GM11168 (cell line): ENCODE results near the gene GPAM.
"Not testable (repeated sequence)": the region's sequence is repeated elsewhere in the genome, so short reads cannot be mapped to it uniquely, and the experiment has no call there.

ENCODE experiments used
- in situ Hi-C: fragments of 300-500 bp; cut with MboI; formaldehyde crosslinking; loops from one replicate; pipeline ENCODE4 v1.12.0; 2022; ENCODE audit warnings: low sequenced_read_pairs; ENCODE audit not compliant: unreplicated experiment

Gene GPAM

GRCh38 chr10:112217386-112218035 is 33.9 kb upstream of the GPAM start:
- in situ Hi-C loops: no loop called here

GRCh38 chr10:112216966-112217365 is 33.4 kb upstream of the GPAM start:
- in situ Hi-C loops: no loop called here

GRCh38 chr10:112216151-112216550 is 32.6 kb upstream of the GPAM start:
- in situ Hi-C loops: no loop called here

- in situ Hi-C loops: no loop called here
Observed at GRCh38 chr10:112215342-112215774, 31.8 kb upstream of the GPAM start.

- in situ Hi-C loops: no loop called here
Observed at GRCh38 chr10:112214298-112214926, 30.8 kb upstream of the GPAM start.

- in situ Hi-C loops: no loop called here
Observed at GRCh38 chr10:112213836-112214235, 30.3 kb upstream of the GPAM start.

- in situ Hi-C loops: no loop called here
Observed at GRCh38 chr10:112213098-112213823, 29.7 kb upstream of the GPAM start.

GRCh38 chr10:112210666-112211065 is 27.1 kb upstream of the GPAM start:
- in situ Hi-C loops: no loop called here

- in situ Hi-C loops: no loop called here
Observed at GRCh38 chr10:112209684-112210131, 26.1 kb upstream of the GPAM start.

GRCh38 chr10:112208997-112209396 is 25.4 kb upstream of the GPAM start:
- in situ Hi-C loops: no loop called here

GRCh38 chr10:112208292-112208691 is 24.7 kb upstream of the GPAM start:
- in situ Hi-C loops: no loop called here

GRCh38 chr10:112203328-112204076 is 19.9 kb upstream of the GPAM start:
- in situ Hi-C loops: no loop called here

GRCh38 chr10:112202561-112203241 is 19.1 kb upstream of the GPAM start:
- in situ Hi-C loops: no loop called here

- in situ Hi-C loops: no loop called here
Observed at GRCh38 chr10:112202076-112202475, 18.5 kb upstream of the GPAM start.

GRCh38 chr10:112201334-112201733 is 17.8 kb upstream of the GPAM start:
- in situ Hi-C loops: no loop called here

- in situ Hi-C loops: not testable (repeated sequence)
Observed at GRCh38 chr10:112200259-112200658, 16.7 kb upstream of the GPAM start.

- in situ Hi-C loops: not testable (repeated sequence)
Observed at GRCh38 chr10:112197662-112198061, 14.1 kb upstream of the GPAM start.

- in situ Hi-C loops: no loop called here
Observed at GRCh38 chr10:112195224-112195623, 11.7 kb upstream of the GPAM start.

GRCh38 chr10:112191791-112192190 is 8.2 kb upstream of the GPAM start:
- in situ Hi-C loops: no loop called here

- in situ Hi-C loops: no loop called here
Observed at GRCh38 chr10:112191041-112191590, 7.6 kb upstream of the GPAM start.
